ENCODE measurements around the gene OR4F15.
"Not testable (repeated sequence)": the region's sequence is repeated elsewhere in the genome, so short reads cannot be mapped to it uniquely, and the experiment has no call there.

The OR4F15 gene, protein sequence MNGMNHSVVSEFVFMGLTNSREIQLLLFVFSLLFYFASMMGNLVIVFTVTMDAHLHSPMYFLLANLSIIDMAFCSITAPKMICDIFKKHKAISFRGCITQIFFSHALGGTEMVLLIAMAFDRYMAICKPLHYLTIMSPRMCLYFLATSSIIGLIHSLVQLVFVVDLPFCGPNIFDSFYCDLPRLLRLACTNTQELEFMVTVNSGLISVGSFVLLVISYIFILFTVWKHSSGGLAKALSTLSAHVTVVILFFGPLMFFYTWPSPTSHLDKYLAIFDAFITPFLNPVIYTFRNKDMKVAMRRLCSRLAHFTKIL

GRCh38 chr15:101811902-101812301, at the start of gene OR4F15:
Gene OR4F15, plus strand, starts transcription at chr15:101812202. Its CDS starts 5,985 bp downstream, at chr15:101818187.
- DNase-seq: no peak

- DNase-seq: not testable (repeated sequence)
These were observed 47.2 kb upstream of the OR4F15 start for GRCh38 chr15:101764669-101765339.

- not testable (repeated sequence) for DNase-seq
These were observed 46.7 kb upstream of the OR4F15 start for GRCh38 chr15:101765340-101765671.

GRCh38 chr15:101765772-101766456, 46.1 kb upstream of the OR4F15 start:
- DNase-seq: no peak

DNA sequence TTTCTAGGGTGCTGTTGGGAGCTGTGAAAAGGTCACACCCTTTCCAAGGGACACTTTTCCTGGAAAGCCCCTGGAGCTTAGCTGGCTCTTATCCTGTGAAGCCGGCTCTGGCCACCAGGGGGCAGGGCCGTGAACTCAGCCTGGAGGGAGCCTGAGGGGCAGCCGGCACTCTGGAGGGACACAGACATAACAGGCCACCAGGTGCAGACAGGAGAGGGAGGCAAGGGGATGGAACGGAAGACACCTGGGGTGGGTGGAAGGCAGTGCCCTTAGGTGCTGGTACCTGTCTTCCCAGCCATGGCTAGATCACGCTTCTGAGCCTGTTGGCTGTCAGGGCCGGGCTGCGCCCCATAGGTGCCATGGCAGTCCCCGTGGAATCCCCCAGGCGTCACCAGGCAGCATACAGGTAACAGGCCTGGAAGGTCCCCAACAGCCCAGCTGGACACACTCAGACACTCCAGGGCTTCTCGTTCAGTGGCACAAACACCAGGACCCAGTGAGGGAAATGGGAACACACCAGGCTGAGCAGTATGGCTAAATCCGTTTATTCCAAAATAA, 44.8 kb upstream of the OR4F15 start:
- not testable (repeated sequence) for DNase-seq

DNA sequence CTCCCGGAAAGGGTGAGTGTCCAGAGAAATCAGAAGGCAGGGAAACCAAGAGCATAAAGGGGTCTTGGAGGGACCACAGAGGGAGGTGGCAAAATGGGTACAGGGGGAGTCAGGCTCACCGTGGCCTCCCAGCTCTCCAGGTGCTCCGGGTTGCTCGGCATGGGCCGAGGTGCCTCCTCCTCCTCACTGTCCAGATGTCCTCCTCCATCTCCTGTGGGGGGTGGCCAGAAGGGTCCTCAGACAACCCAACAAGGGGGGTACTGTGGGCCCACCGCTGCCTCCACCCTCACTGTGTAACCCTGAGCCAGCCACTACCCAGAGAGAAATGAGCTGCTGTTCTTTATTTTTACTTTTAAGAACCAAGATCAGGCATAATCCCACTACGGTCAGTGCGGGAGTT, 39.1 kb upstream of the OR4F15 start:
- no peak for DNase-seq

DNA sequence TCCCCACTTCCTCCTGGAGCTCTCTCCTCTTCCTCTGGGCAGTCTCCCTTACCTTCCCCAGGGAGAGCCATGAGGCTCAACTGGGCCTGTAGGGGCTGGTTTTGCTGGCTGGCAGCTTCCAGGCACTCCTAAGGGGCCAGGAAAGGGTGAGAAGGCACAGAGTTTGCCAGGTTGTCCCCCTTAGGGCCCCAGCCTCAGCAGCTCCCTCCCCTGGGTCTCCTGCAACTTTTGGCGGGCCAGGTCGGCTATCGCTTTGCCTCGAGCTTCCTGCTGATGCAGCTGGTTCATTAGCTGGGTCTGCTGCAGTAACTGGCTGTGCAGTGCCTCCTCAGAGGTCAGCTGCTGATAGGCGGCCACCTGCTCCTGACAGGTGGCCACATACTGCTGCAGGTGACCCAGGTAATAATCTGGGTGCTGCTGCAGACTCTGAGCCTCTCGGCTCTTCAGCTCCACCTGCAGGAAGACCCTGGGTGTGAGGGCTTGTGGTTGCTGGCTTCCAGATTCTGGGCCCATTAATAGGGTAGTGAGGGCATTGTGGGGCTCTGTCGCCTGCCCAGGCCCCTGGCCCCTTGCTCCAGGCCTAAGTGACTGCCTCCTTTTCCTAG, 38.4 kb upstream of the OR4F15 start:
- DNase-seq: peak; percentile 17

- DNase-seq: no peak
These were observed 36.9 kb upstream of the OR4F15 start for GRCh38 chr15:101775136-101775535.

DNA sequence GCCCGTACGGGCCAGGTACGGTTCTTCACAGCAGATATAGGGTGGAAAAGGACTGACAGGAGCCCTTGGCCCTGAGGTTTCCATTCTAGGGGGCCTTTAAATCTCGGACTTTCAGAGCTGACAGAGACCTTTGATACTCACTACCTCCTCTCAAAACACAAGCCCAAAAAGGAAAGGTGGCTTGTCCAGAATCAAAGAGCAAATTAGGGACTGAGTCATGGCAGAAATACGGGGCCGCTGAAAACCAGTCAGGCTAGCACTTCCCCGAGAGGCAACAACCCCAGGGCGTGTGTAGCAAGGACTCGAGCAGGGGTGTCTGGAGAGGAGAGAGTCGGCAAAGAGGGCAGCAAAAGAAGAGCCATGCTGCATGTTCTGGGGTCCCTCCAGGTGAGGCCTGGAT, 33.4 kb upstream of the OR4F15 start:
- not testable (repeated sequence) for DNase-seq

- not testable (repeated sequence) for DNase-seq
These were observed 31.8 kb upstream of the OR4F15 start for GRCh38 chr15:101780225-101780624.

- peak; percentile 4 for DNase-seq
These were observed 30.1 kb upstream of the OR4F15 start for GRCh38 chr15:101781928-101782327.

GRCh38 chr15:101784644-101785043, 27.4 kb upstream of the OR4F15 start:
- no peak for DNase-seq

GRCh38 chr15:101786422-101786821, 25.6 kb upstream of the OR4F15 start:
- not testable (repeated sequence) for DNase-seq

- not testable (repeated sequence) for DNase-seq
These were observed 24.0 kb upstream of the OR4F15 start for GRCh38 chr15:101788001-101788400.

DNA sequence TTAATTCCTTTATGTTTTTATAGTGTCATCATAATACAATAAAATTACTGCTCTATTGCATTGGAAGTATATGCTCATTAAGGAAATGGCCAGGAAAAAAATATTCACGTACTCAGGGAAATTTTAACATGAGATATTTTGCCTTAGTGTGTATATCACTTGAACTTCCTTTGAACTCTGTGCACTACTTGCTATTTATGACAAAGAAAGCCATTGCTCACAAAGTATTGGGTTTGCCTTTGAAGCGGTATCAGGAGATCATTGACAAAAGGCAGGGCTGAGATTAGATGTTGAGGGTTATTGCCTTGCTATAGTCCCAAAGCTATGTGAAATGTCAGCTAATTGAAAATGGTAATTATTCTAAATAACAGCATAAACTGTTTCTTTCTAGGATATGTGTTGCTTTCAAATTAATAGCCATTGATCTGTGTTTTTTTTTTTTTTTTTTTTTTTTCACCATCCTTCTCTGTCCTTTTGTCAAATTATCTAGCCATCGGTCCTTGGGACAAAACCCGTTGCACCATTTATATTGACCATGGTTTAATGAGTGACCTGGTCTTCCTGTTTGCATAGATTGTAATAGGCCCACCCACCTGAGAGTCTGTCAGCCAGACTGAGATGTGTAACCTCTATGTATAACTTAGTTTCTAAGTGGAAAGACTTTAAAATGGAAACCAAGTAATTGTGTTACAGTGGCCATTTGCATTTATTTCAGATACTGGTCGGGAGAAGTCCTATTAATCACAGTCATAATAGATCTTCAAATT, 23.3 kb upstream of the OR4F15 start:
- DNase-seq: not testable (repeated sequence)

- not testable (repeated sequence) for DNase-seq
These were observed 21.3 kb upstream of the OR4F15 start for GRCh38 chr15:101790748-101791147.

- not testable (repeated sequence) for DNase-seq
These were observed 18.0 kb upstream of the OR4F15 start for GRCh38 chr15:101793981-101794380.

- no peak for DNase-seq
These were observed 16.5 kb upstream of the OR4F15 start for GRCh38 chr15:101795455-101795854.

DNA sequence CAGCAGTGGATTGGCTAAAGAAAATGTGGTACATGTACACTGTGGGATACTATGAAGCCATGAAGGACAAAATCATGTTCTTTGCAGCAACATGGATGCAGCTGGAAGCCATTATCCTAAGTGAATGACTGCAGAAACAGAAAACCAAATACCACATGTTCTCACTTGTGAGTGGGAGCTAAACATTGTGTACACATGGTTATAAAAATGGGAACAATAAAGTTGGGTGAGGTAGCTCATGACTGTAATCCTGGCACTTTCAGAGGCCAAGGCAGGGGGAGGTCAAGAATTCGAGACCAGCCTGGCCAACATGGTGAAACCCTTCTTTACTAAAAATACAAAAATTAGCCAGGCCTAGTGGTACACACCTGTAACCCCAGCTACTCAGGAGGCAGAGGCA, 12.3 kb upstream of the OR4F15 start:
- DNase-seq: no peak

GRCh38 chr15:101801048-101801447, 11.0 kb upstream of the OR4F15 start:
- DNase-seq: no peak

DNA sequence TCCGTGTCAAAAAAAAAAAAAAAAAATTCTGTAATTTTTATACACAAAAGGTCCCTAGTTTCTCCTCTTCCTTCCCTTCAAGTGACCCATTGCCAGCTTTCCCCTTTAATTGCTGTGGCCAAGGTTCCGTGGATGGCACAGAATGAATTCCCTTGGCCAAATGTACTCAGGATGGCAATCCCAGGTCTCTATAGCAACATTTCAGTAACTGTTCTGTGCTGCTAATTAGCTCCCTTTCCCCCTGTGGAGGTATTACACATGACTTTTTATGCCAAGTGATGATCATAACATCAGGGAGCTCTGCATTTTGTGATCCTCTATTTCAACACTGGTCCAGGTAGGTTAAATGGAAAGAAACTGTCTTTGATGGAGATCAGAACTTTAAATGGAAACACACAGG, 8.8 kb upstream of the OR4F15 start, which contains the start of gene OR4F6:
TSS of gene OR4F6 (plus strand) at position 301 of the 400 bp plus-strand sequence. CDS start 2,211 bp downstream, outside the sequence.
- no peak for DNase-seq

DNA sequence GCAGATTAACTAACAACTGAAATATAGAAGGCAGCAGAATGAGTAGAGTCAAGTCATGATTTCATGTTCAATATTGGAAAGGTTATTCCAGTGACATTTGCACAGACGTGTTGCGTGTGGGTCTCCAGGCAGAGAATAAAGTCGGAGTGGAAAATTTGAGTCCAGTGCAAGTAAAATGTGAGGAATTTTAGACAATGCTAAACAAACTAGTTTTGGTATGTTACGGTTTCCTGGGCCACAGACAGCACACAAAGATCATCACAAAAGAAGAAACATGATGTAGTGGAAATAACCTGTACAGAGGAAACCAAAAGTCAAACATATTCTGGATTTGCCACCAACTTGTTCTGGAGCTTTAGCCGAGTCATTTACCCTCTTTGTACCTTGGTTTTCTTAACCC, 8.3 kb upstream of the OR4F15 start:
- DNase-seq: no peak

Measured in hematopoietic multipotent progenitor cell treated with erythropoietin and hydrocortisone succinate and interleukin-3 and kit ligand, for 6 days (in vitro differentiated cells).